GM23338 (cell line): ENCODE measurements around the gene BRSK1. TPM values are rescaled to one million over a fixed set of nuclear protein-coding genes. Genes with fewer than 3 reads are reported as not detected.
A peak's percentile ranks its signal among the peaks of the same experiment; 100 is the strongest.

ENCODE experiments used
- ATAC-seq: fragments of 200-7000 bp; cut with Tn5 transposase; 3 replicates; pipeline ENCODE4 v1.9.1; 2020
- DNase-seq: peaks from one replicate; pipeline ENCODE4 v3.0.0-alpha.2; 2015; ENCODE audit warnings: low spot score
- H2AFZ ChIP-seq: fragments of 200-600 bp; sonication (generic); 2 replicates; pipeline ENCODE4 v1.8.0; 2016; ENCODE audit warnings: antibody characterized with exemption, mild to moderate bottlenecking, moderate library complexity
- H3F3A ChIP-seq: fragments of 200-600 bp; sonication (generic); replicated peaks from 2 replicates; pipeline ENCODE4 v1.8.0; 2017; ENCODE audit warnings: antibody characterized with exemption, mixed run types, low read depth
- H3K27ac ChIP-seq: fragments of 200-600 bp; sonication (generic); 2 replicates; pipeline ENCODE4 v1.6.1; 2016; ENCODE audit warnings: low read depth
- H3K27me3 ChIP-seq: fragments of 200-600 bp; sonication (generic); 2 replicates; pipeline ENCODE4 v1.8.0; 2016; ENCODE audit warnings: mild to moderate bottlenecking, mixed run types, moderate library complexity; ENCODE audit not compliant: insufficient read depth
- H3K36me3 ChIP-seq: fragments of 200-600 bp; sonication (generic); 2 replicates; pipeline ENCODE4 v1.8.0; 2016; ENCODE audit warnings: mild to moderate bottlenecking; ENCODE audit not compliant: insufficient read depth
- H3K4me1 ChIP-seq: fragments of 200-600 bp; sonication (generic); 2 replicates; pipeline ENCODE4 v1.8.0; 2016; ENCODE audit warnings: mild to moderate bottlenecking, moderate library complexity; ENCODE audit not compliant: insufficient read depth
- H3K4me2 ChIP-seq: fragments of 200-600 bp; sonication (generic); 2 replicates; pipeline ENCODE4 v1.7.1; 2017; ENCODE audit warnings: mixed run types
- H3K4me3 ChIP-seq: fragments of 200-600 bp; sonication (generic); 2 replicates; pipeline ENCODE4 v1.6.1; 2016; ENCODE audit warnings: mixed run types
- H3K79me2 ChIP-seq: fragments of 200-600 bp; sonication (generic); replicated peaks from 2 replicates; pipeline ENCODE4 v1.8.0; 2017; ENCODE audit warnings: mild to moderate bottlenecking; ENCODE audit not compliant: insufficient read depth
- H3K9me2 ChIP-seq: fragments of 200-600 bp; sonication (generic); 2 replicates; pipeline ENCODE4 v1.8.0; 2017; ENCODE audit not compliant: insufficient read depth
- H4K20me1 ChIP-seq: fragments of 200-600 bp; sonication (generic); replicated peaks from 2 replicates; pipeline ENCODE4 v1.8.0; 2017; ENCODE audit warnings: mild to moderate bottlenecking; ENCODE audit not compliant: insufficient read depth
- H3K27ac Mint-ChIP-seq: 2 replicates; pipeline ENCODE4 v1.8.0; 2020; ENCODE audit warnings: inconsistent platforms, mild to moderate bottlenecking, moderate library complexity, mixed read lengths
- H3K27me3 Mint-ChIP-seq: 3 replicates; pipeline ENCODE4 v1.8.0; 2022; ENCODE audit warnings: low read depth, mild to moderate bottlenecking, moderate library complexity, mixed read lengths, inconsistent platforms; ENCODE audit not compliant: insufficient read depth, poor library complexity
- H3K36me3 Mint-ChIP-seq: 3 replicates; pipeline ENCODE4 v1.8.0; 2021; ENCODE audit warnings: low read depth, mild to moderate bottlenecking, inconsistent platforms, moderate library complexity, mixed read lengths
- H3K4me1 Mint-ChIP-seq: 3 replicates; pipeline ENCODE4 v1.8.0; 2020; ENCODE audit warnings: mild to moderate bottlenecking, inconsistent platforms, mixed read lengths
- H3K4me3 Mint-ChIP-seq: 3 replicates; pipeline ENCODE4 v1.8.0; 2021; ENCODE audit warnings: moderate library complexity, mild to moderate bottlenecking, inconsistent platforms, mixed read lengths
- H3K9me3 Mint-ChIP-seq: 3 replicates; pipeline ENCODE4 v1.8.0; 2020; ENCODE audit warnings: moderate library complexity, mild to moderate bottlenecking, inconsistent platforms, mixed read lengths
- CREB1 ChIP-seq: fragments of 250-450 bp; sonication (Bioruptor Pico); IDR thresholded peaks from 2 replicates; pipeline ENCODE4 v1.5.0; 2020; ENCODE audit warnings: low read depth, mild to moderate bottlenecking, moderate library complexity
- EZH2 ChIP-seq: fragments of 200-600 bp; sonication (generic); IDR thresholded peaks from one replicate; pipeline ENCODE4 v1.8.0; 2017; ENCODE audit warnings: antibody characterized with exemption, mild to moderate bottlenecking, low read depth; ENCODE audit not compliant: unreplicated experiment
- EZH2phosphoT487 ChIP-seq: fragments of 200-600 bp; sonication (generic); IDR thresholded peaks from one replicate; pipeline ENCODE4 v1.8.1; 2018; ENCODE audit warnings: antibody characterized with exemption; ENCODE audit not compliant: unreplicated experiment
- JUNB ChIP-seq: IDR thresholded peaks from one replicate; pipeline ENCODE4 v1.6.1; 2016; ENCODE audit warnings: antibody characterized with exemption; ENCODE audit not compliant: unreplicated experiment
- NANOG ChIP-seq: IDR thresholded peaks from 2 replicates; pipeline ENCODE4 v1.6.1; 2016; ENCODE audit warnings: antibody characterized with exemption, borderline replicate concordance
- POLR2AphosphoS5 ChIP-seq: IDR thresholded peaks from 2 replicates; pipeline ENCODE4 v1.6.1; 2016; ENCODE audit warnings: antibody characterized with exemption, low read depth
- REST ChIP-seq: IDR thresholded peaks from one replicate; pipeline ENCODE4 v1.6.1; 2018; ENCODE audit warnings: antibody characterized with exemption; ENCODE audit not compliant: unreplicated experiment
- STAT1 ChIP-seq: IDR thresholded peaks from one replicate; pipeline ENCODE4 v1.6.1; 2016; ENCODE audit warnings: antibody characterized with exemption; ENCODE audit not compliant: unreplicated experiment
- ZNF114 ChIP-seq: fragments of 250-450 bp; sonication (Bioruptor Pico); IDR thresholded peaks from 2 replicates; pipeline ENCODE4 v1.5.0; 2020; ENCODE audit warnings: mild to moderate bottlenecking, moderate library complexity
- ZNF331 ChIP-seq: fragments of 250-450 bp; sonication (Bioruptor Pico); IDR thresholded peaks from 2 replicates; pipeline ENCODE4 v1.5.0; 2020; ENCODE audit warnings: low read depth, mild to moderate bottlenecking, moderate library complexity
- ZNF462 ChIP-seq: fragments of 250-450 bp; sonication (Bioruptor Pico); IDR thresholded peaks from 2 replicates; pipeline ENCODE4 v1.5.0; 2020; ENCODE audit warnings: mild to moderate bottlenecking, moderate library complexity
- polyA plus RNA-seq: library from polyadenylated mRNA; unstranded; fragments of >200 nt; fragmentation: Nextera tagmentation; extraction: Ambion mirVana; gene quantifications from 2 replicates; pipeline ENCODE4 v1.2.1, GENCODE V29; 2016
- total RNA-seq: library from RNA; depleted of rRNA; stranded (reverse); fragments of >200 nt; shearing (Covaris generic); gene quantifications from 2 replicates; pipeline ENCODE4 v1.2.3, GENCODE V29; 2014
- TF ChIP-seq, protein P1 (sequence below): IDR thresholded peaks from 2 replicates; pipeline ENCODE4 v1.6.1; 2016; ENCODE audit warnings: antibody characterized with exemption
- TF ChIP-seq, protein P2 (sequence below), 2 experiments: fragments of 200-600 bp in 1 of 2; sonication (generic) in 1 of 2; conservative IDR thresholded peaks; 2 replicates each; pipeline versions ENCODE4 v1.5.1 to v1.6.1; 2016 to 2017; ENCODE audit warnings: antibody characterized with exemption in 2 of 2, low read depth in 2 of 2, mild to moderate bottlenecking in 2 of 2, moderate library complexity in 1 of 2

The BRSK1 gene
- total and polyA plus RNA-seq, 2 experiments from 2014 or later, result 2.3 to 17.2 TPM

- peaks cover 4% of the 10 kb centered on the region; the same call in 2 of the 3 replicates for H3K36me3 Mint-ChIP-seq
- peak within 1 kb of the TSS; percentile 90 for H3K4me3 ChIP-seq
- H3K27me3 Mint-ChIP-seq, result peaks cover 12% of the 10 kb centered on the region
- peak; percentile 85 for ATAC-seq
- H3K36me3 ChIP-seq, result no peaks in the 10 kb centered on the region
- H3K27ac Mint-ChIP-seq, result peak within 1 kb of the TSS; percentile 96
- no peak for TF ChIP-seq STAT1
- TF ChIP-seq, protein P1, sequence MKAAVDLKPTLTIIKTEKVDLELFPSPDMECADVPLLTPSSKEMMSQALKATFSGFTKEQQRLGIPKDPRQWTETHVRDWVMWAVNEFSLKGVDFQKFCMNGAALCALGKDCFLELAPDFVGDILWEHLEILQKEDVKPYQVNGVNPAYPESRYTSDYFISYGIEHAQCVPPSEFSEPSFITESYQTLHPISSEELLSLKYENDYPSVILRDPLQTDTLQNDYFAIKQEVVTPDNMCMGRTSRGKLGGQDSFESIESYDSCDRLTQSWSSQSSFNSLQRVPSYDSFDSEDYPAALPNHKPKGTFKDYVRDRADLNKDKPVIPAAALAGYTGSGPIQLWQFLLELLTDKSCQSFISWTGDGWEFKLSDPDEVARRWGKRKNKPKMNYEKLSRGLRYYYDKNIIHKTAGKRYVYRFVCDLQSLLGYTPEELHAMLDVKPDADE, result peak; percentile 64
- no peak for TF ChIP-seq ZNF114 (CRISPR knock-in tag)
- no peak for TF ChIP-seq EZH2phosphoT487
- no peak for TF ChIP-seq ZNF331 (CRISPR knock-in tag)
- peak; percentile 61; the same call in 1 of the 2 replicates for TF ChIP-seq CREB1 (CRISPR knock-in tag)
- no peak for TF ChIP-seq JUNB
- no peak for TF ChIP-seq NANOG
- TF ChIP-seq, protein P2, sequence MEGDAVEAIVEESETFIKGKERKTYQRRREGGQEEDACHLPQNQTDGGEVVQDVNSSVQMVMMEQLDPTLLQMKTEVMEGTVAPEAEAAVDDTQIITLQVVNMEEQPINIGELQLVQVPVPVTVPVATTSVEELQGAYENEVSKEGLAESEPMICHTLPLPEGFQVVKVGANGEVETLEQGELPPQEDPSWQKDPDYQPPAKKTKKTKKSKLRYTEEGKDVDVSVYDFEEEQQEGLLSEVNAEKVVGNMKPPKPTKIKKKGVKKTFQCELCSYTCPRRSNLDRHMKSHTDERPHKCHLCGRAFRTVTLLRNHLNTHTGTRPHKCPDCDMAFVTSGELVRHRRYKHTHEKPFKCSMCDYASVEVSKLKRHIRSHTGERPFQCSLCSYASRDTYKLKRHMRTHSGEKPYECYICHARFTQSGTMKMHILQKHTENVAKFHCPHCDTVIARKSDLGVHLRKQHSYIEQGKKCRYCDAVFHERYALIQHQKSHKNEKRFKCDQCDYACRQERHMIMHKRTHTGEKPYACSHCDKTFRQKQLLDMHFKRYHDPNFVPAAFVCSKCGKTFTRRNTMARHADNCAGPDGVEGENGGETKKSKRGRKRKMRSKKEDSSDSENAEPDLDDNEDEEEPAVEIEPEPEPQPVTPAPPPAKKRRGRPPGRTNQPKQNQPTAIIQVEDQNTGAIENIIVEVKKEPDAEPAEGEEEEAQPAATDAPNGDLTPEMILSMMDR (conservative IDR thresholded peaks at IDR 0.05; ENCODE audit: low read depth in 2 of 2), result no peak
- TF ChIP-seq EZH2, result no peak
- peak; percentile 81 for TF ChIP-seq POLR2AphosphoS5
- TF ChIP-seq REST, result no peak
- TF ChIP-seq ZNF462 (CRISPR knock-in tag), result no peak
- no peaks in the 10 kb centered on the region; the same call in 2 of the 3 replicates for H3K9me3 Mint-ChIP-seq
- H3K4me1 Mint-ChIP-seq, result peaks cover 51% of the 10 kb centered on the region
- peak; percentile 97 for DNase-seq
- H3K4me2 ChIP-seq, result peak within 1 kb of the TSS; percentile 98
- peaks cover 42% of the 10 kb centered on the region for H3K79me2 ChIP-seq
- peak within 1 kb of the TSS; percentile 88 for H2AFZ ChIP-seq
- H3K27me3 ChIP-seq, result no peaks in the 10 kb centered on the region
- H3K4me1 ChIP-seq, result peaks cover 22% of the 10 kb centered on the region
- H3K4me3 Mint-ChIP-seq, result peak within 1 kb of the TSS; percentile 98
- peak within 1 kb of the TSS; percentile 98 for H3K27ac ChIP-seq
- 0 out of 2 replicates have a peak, but pooled peaks cover 4% of the 10 kb centered on the region for H3K9me2 ChIP-seq
- H4K20me1 ChIP-seq, result peaks cover 39% of the 10 kb centered on the region
- peaks cover 25% of the 10 kb centered on the region for H3F3A ChIP-seq
These were observed 24.8 kb upstream of the BRSK1 start, which contains the start of gene PPP6R1 for GRCh38 chr19:55258828-55259539. Gene PPP6R1 (minus strand): TSS chr19:55259017. CDS start chr19:55247103, 11,914 bp downstream.
